Mesenchymal stem cell (in vitro differentiated cells and primary cell): ENCODE results near the gene LRRTM4.

Experiments used
- DNase-seq: peaks from one replicate; pipeline ENCODE4 v3.0.0-alpha.2; 2013
- H2AFZ ChIP-seq: one replicate; pipeline ENCODE4 v1.6.1; 2013; ENCODE audit warnings: low read depth, mild to moderate bottlenecking, control low read depth, inconsistent platforms, low read length, moderate library complexity
- H2AK5ac ChIP-seq: 2 replicates; pipeline ENCODE4 v1.6.1; 2013; ENCODE audit warnings: low read length, moderate library complexity, mild to moderate bottlenecking, inconsistent platforms; ENCODE audit not compliant: severe bottlenecking
- H2BK120ac ChIP-seq: one replicate; pipeline ENCODE4 v1.6.1; 2013; ENCODE audit warnings: low read depth, mild to moderate bottlenecking, inconsistent platforms, low read length, moderate library complexity
- H2BK12ac ChIP-seq, 2 experiments: one replicate each; pipeline ENCODE4 v1.6.1; 2013; ENCODE audit warnings: inconsistent platforms in 2 of 2, low read length in 2 of 2, mild to moderate bottlenecking in 2 of 2, moderate library complexity in 2 of 2, control low read depth in 1 of 2
- H2BK15ac ChIP-seq: one replicate; pipeline ENCODE4 v1.6.1; 2013; ENCODE audit warnings: mild to moderate bottlenecking, low read depth, inconsistent platforms; ENCODE audit not compliant: poor library complexity, severe bottlenecking
- H2BK5ac ChIP-seq: 2 replicates; pipeline ENCODE4 v1.6.1; 2013; ENCODE audit warnings: low read depth, mild to moderate bottlenecking, low read length, control low read depth, inconsistent platforms; ENCODE audit not compliant: poor library complexity, severe bottlenecking
- H3K14ac ChIP-seq, 2 experiments: one replicate each; pipeline ENCODE4 v1.6.1; 2013; ENCODE audit warnings: inconsistent platforms in 2 of 2, low read length in 2 of 2, control low read depth in 1 of 2, mild to moderate bottlenecking in 1 of 2, moderate library complexity in 1 of 2
- H3K18ac ChIP-seq, 2 experiments: one replicate each; pipeline ENCODE4 v1.6.1; 2013; ENCODE audit warnings: inconsistent platforms in 2 of 2, low read length in 2 of 2, control low read depth in 1 of 2, low read depth in 1 of 2, mild to moderate bottlenecking in 1 of 2
- H3K23ac ChIP-seq, 2 experiments: one replicate each; pipeline ENCODE4 v1.6.1; 2013; ENCODE audit warnings: inconsistent platforms in 2 of 2, low read length in 2 of 2, mild to moderate bottlenecking in 2 of 2, moderate library complexity in 2 of 2, control low read depth in 1 of 2
- H3K27ac ChIP-seq: 2 replicates; pipeline ENCODE4 v1.5.1; 2013; ENCODE audit warnings: mild to moderate bottlenecking, moderate library complexity, low read length, control low read depth, inconsistent platforms; ENCODE audit not compliant: poor library complexity, severe bottlenecking
- H3K27me3 ChIP-seq, 2 experiments: 2 replicates each; pipeline versions ENCODE4 v1.6.1 to v1.7.0; 2013; ENCODE audit warnings: low read length in 2 of 2, mild to moderate bottlenecking in 2 of 2, moderate library complexity in 2 of 2, control low read depth in 1 of 2, inconsistent platforms in 1 of 2; ENCODE audit not compliant: control insufficient read depth in 1 of 2, insufficient read depth in 1 of 2
- H3K36me3 ChIP-seq, 2 experiments: 2 replicates each; pipeline versions ENCODE4 v1.6.1 to v1.7.0; 2013; ENCODE audit warnings: low read length in 2 of 2, control low read depth in 1 of 2, inconsistent platforms in 1 of 2, low read depth in 1 of 2, mild to moderate bottlenecking in 1 of 2; ENCODE audit not compliant: insufficient read depth in 2 of 2, control insufficient read depth in 1 of 2
- H3K4ac ChIP-seq, 2 experiments: one replicate each; pipeline ENCODE4 v1.6.1; 2013; ENCODE audit warnings: inconsistent platforms in 2 of 2, low read length in 2 of 2, mild to moderate bottlenecking in 2 of 2, moderate library complexity in 2 of 2, control low read depth in 1 of 2, low read depth in 1 of 2
- H3K4me1 ChIP-seq: 2 replicates; pipeline ENCODE4 v1.6.1; 2013; ENCODE audit warnings: low read depth, low read length, control low read depth; ENCODE audit not compliant: control insufficient read depth, insufficient read depth
- H3K4me2 ChIP-seq: 2 replicates; pipeline ENCODE4 v1.6.1; 2013; ENCODE audit warnings: low read length, mild to moderate bottlenecking, inconsistent platforms; ENCODE audit not compliant: poor library complexity, severe bottlenecking
- H3K4me3 ChIP-seq, 2 experiments: 2 replicates each; pipeline versions ENCODE4 v1.5.1 to v1.7.0; 2013; ENCODE audit warnings: low read length in 2 of 2, mild to moderate bottlenecking in 2 of 2, control low read depth in 1 of 2, low read depth in 1 of 2; ENCODE audit not compliant: insufficient read depth in 1 of 2
- H3K79me1 ChIP-seq: replicated peaks from 2 replicates; pipeline ENCODE4 v1.6.1; 2013; ENCODE audit warnings: mild to moderate bottlenecking, control low read depth, low read length, inconsistent platforms; ENCODE audit not compliant: poor library complexity, severe bottlenecking
- H3K9ac ChIP-seq: 2 replicates; pipeline ENCODE4 v1.7.0; 2013; ENCODE audit warnings: mild to moderate bottlenecking, low read length, moderate library complexity
- H3K9me3 ChIP-seq: 2 replicates; pipeline ENCODE4 v1.7.0; 2013; ENCODE audit warnings: mild to moderate bottlenecking, low read length; ENCODE audit not compliant: control insufficient read depth
- H4K8ac ChIP-seq: one replicate; pipeline ENCODE4 v1.6.1; 2013; ENCODE audit warnings: inconsistent platforms, mild to moderate bottlenecking, low read length, moderate library complexity
- H4K91ac ChIP-seq: one replicate; pipeline ENCODE4 v1.6.1; 2013; ENCODE audit warnings: mild to moderate bottlenecking, low read length, inconsistent platforms
- WGBS: methylation state at CpG from one replicate; pipeline ENCODE4 v1.1.7; 2013; ENCODE audit warnings: mixed read lengths; 5-methylcytosine and 5-hydroxymethylcytosine counted together

The LRRTM4 gene

GRCh38 chr2:77459840-77460239, 62.3 kb downstream of the LRRTM4 start:
- WGBS: 90% methylated on average over 3 of the region's 3 CpGs
- Histone ChIP-seq H2BK12ac (no peak overlapping the region), H2AFZ (no peak overlapping the region), H3K18ac (no peak overlapping the region), H4K8ac (no peak overlapping the region), H3K9ac (no peak overlapping the region), H4K91ac (no peak overlapping the region), H3K9me3 (no peaks in the 10 kb centered on the region), H3K79me1 (no peaks in the 10 kb centered on the region), H3K4me1 (no peaks in the 10 kb centered on the region), H2BK15ac (no peak overlapping the region), H3K4me3 (no peak overlapping the region), H3K27me3 (no peaks in the 10 kb centered on the region), H2BK120ac (no peak overlapping the region), H3K14ac (no peak overlapping the region), H3K4me2 (no peak overlapping the region), H2BK5ac (no peak overlapping the region), H3K36me3 (no peaks in the 10 kb centered on the region), H3K4ac (no peak overlapping the region), H3K27ac (no peak overlapping the region), H2AK5ac (no peak overlapping the region), H3K23ac (no peak overlapping the region)
- DNase-seq: no peak

- Histone ChIP-seq H3K79me1 (no peaks in the 10 kb centered on the region), H3K18ac (no peak overlapping the region), H2BK15ac (no peak overlapping the region), H2BK120ac (no peak overlapping the region), H2AFZ (no peak overlapping the region), H2BK12ac (no peak overlapping the region), H4K8ac (no peak overlapping the region), H4K91ac (no peak overlapping the region), H3K4me1 (no peaks in the 10 kb centered on the region), H2BK5ac (no peak overlapping the region), H3K27me3 (no peaks in the 10 kb centered on the region), H3K36me3 (no peaks in the 10 kb centered on the region), H3K4me3 (no peak overlapping the region), H3K23ac (no peak overlapping the region), H3K4ac (no peak overlapping the region), H3K27ac (no peak overlapping the region), H3K9me3 (no peaks in the 10 kb centered on the region), H3K14ac (no peak overlapping the region), H3K9ac (no peak overlapping the region), H2AK5ac (no peak overlapping the region), H3K4me2 (no peak overlapping the region)
- no peak for DNase-seq
- 86% methylated on average over 3 of the region's 3 CpGs for WGBS
These were observed 64.0 kb downstream of the LRRTM4 start for GRCh38 chr2:77458216-77458615.

- Histone ChIP-seq H3K9me3 (no peaks in the 10 kb centered on the region), H3K4ac (no peak overlapping the region), H3K23ac (no peak overlapping the region), H2AFZ (no peak overlapping the region), H3K36me3 (no peaks in the 10 kb centered on the region), H3K27me3 (no peaks in the 10 kb centered on the region), H2BK15ac (no peak overlapping the region), H3K4me1 (no peaks in the 10 kb centered on the region), H3K4me3 (no peak overlapping the region), H3K4me2 (no peak overlapping the region), H2BK12ac (no peak overlapping the region), H4K91ac (no peak overlapping the region), H4K8ac (no peak overlapping the region), H2BK5ac (no peak overlapping the region), H3K18ac (no peak overlapping the region), H3K27ac (no peak overlapping the region), H3K14ac (no peak overlapping the region), H2AK5ac (no peak overlapping the region), H2BK120ac (no peak overlapping the region), H3K79me1 (no peaks in the 10 kb centered on the region), H3K9ac (no peak overlapping the region)
- no peak for DNase-seq
- no CpG with 5 or more reads among the region's 1 CpG for WGBS
These were observed 64.5 kb downstream of the LRRTM4 start for GRCh38 chr2:77457665-77458064.

- H2BK120ac ChIP-seq: no peak overlapping the region
- H3K4ac ChIP-seq: no peak overlapping the region
- no peak overlapping the region for H3K4me3 ChIP-seq
- H2BK12ac ChIP-seq: no peak overlapping the region
- H3K4me1 ChIP-seq: no peaks in the 10 kb centered on the region
- H2BK15ac ChIP-seq: no peak overlapping the region
- no peak overlapping the region for H2BK5ac ChIP-seq
- no peak overlapping the region for H2AFZ ChIP-seq
- no peak overlapping the region for H4K8ac ChIP-seq
- H3K9ac ChIP-seq: no peak overlapping the region
- no peaks in the 10 kb centered on the region for H3K9me3 ChIP-seq
- no peak overlapping the region for H3K23ac ChIP-seq
- H3K4me2 ChIP-seq: no peak overlapping the region
- H3K36me3 ChIP-seq: no peaks in the 10 kb centered on the region
- no peak for DNase-seq
- H3K27ac ChIP-seq: no peak overlapping the region
- no peak overlapping the region for H3K14ac ChIP-seq
- H2AK5ac ChIP-seq: no peak overlapping the region
- H3K18ac ChIP-seq: no peak overlapping the region
- no peaks in the 10 kb centered on the region for H3K27me3 ChIP-seq
- WGBS: 88% methylated on average over 3 of the region's 5 CpGs
- no peak overlapping the region for H4K91ac ChIP-seq
- no peaks in the 10 kb centered on the region for H3K79me1 ChIP-seq
These were observed 79.1 kb downstream of the LRRTM4 start for GRCh38 chr2:77443076-77443475.
